GM23338 (cell line): ENCODE measurements around the gene CERS2. TPM values are rescaled to one million over a fixed set of nuclear protein-coding genes. Genes with fewer than 3 reads are reported as not detected.

ENCODE experiments used
- ATAC-seq: fragments of 200-7000 bp; cut with Tn5 transposase; 3 replicates; pipeline ENCODE4 v1.9.1; 2020
- DNase-seq: peaks from one replicate; pipeline ENCODE4 v3.0.0-alpha.2; 2015; ENCODE audit warnings: low spot score
- H2AFZ ChIP-seq: fragments of 200-600 bp; sonication (generic); 2 replicates; pipeline ENCODE4 v1.8.0; 2016; ENCODE audit warnings: antibody characterized with exemption, mild to moderate bottlenecking, moderate library complexity
- H3F3A ChIP-seq: fragments of 200-600 bp; sonication (generic); replicated peaks from 2 replicates; pipeline ENCODE4 v1.8.0; 2017; ENCODE audit warnings: antibody characterized with exemption, mixed run types, low read depth
- H3K27ac ChIP-seq: fragments of 200-600 bp; sonication (generic); 2 replicates; pipeline ENCODE4 v1.6.1; 2016; ENCODE audit warnings: low read depth
- H3K27me3 ChIP-seq: fragments of 200-600 bp; sonication (generic); 2 replicates; pipeline ENCODE4 v1.8.0; 2016; ENCODE audit warnings: mild to moderate bottlenecking, mixed run types, moderate library complexity; ENCODE audit not compliant: insufficient read depth
- H3K36me3 ChIP-seq: fragments of 200-600 bp; sonication (generic); 2 replicates; pipeline ENCODE4 v1.8.0; 2016; ENCODE audit warnings: mild to moderate bottlenecking; ENCODE audit not compliant: insufficient read depth
- H3K4me1 ChIP-seq: fragments of 200-600 bp; sonication (generic); 2 replicates; pipeline ENCODE4 v1.8.0; 2016; ENCODE audit warnings: mild to moderate bottlenecking, moderate library complexity; ENCODE audit not compliant: insufficient read depth
- H3K4me2 ChIP-seq: fragments of 200-600 bp; sonication (generic); 2 replicates; pipeline ENCODE4 v1.7.1; 2017; ENCODE audit warnings: mixed run types
- H3K4me3 ChIP-seq: fragments of 200-600 bp; sonication (generic); 2 replicates; pipeline ENCODE4 v1.6.1; 2016; ENCODE audit warnings: mixed run types
- H3K79me2 ChIP-seq: fragments of 200-600 bp; sonication (generic); replicated peaks from 2 replicates; pipeline ENCODE4 v1.8.0; 2017; ENCODE audit warnings: mild to moderate bottlenecking; ENCODE audit not compliant: insufficient read depth
- H3K9me2 ChIP-seq: fragments of 200-600 bp; sonication (generic); 2 replicates; pipeline ENCODE4 v1.8.0; 2017; ENCODE audit not compliant: insufficient read depth
- H4K20me1 ChIP-seq: fragments of 200-600 bp; sonication (generic); replicated peaks from 2 replicates; pipeline ENCODE4 v1.8.0; 2017; ENCODE audit warnings: mild to moderate bottlenecking; ENCODE audit not compliant: insufficient read depth
- H3K27ac Mint-ChIP-seq: 2 replicates; pipeline ENCODE4 v1.8.0; 2020; ENCODE audit warnings: inconsistent platforms, mild to moderate bottlenecking, moderate library complexity, mixed read lengths
- H3K27me3 Mint-ChIP-seq: 3 replicates; pipeline ENCODE4 v1.8.0; 2022; ENCODE audit warnings: low read depth, mild to moderate bottlenecking, moderate library complexity, mixed read lengths, inconsistent platforms; ENCODE audit not compliant: insufficient read depth, poor library complexity
- H3K36me3 Mint-ChIP-seq: 3 replicates; pipeline ENCODE4 v1.8.0; 2021; ENCODE audit warnings: low read depth, mild to moderate bottlenecking, inconsistent platforms, moderate library complexity, mixed read lengths
- H3K4me1 Mint-ChIP-seq: 3 replicates; pipeline ENCODE4 v1.8.0; 2020; ENCODE audit warnings: mild to moderate bottlenecking, inconsistent platforms, mixed read lengths
- H3K4me3 Mint-ChIP-seq: 3 replicates; pipeline ENCODE4 v1.8.0; 2021; ENCODE audit warnings: moderate library complexity, mild to moderate bottlenecking, inconsistent platforms, mixed read lengths
- H3K9me3 Mint-ChIP-seq: 3 replicates; pipeline ENCODE4 v1.8.0; 2020; ENCODE audit warnings: moderate library complexity, mild to moderate bottlenecking, inconsistent platforms, mixed read lengths
- CREB1 ChIP-seq: fragments of 250-450 bp; sonication (Bioruptor Pico); IDR thresholded peaks from 2 replicates; pipeline ENCODE4 v1.5.0; 2020; ENCODE audit warnings: low read depth, mild to moderate bottlenecking, moderate library complexity
- ETS1 ChIP-seq: IDR thresholded peaks from 2 replicates; pipeline ENCODE4 v1.6.1; 2016; ENCODE audit warnings: antibody characterized with exemption
- EZH2 ChIP-seq: fragments of 200-600 bp; sonication (generic); IDR thresholded peaks from one replicate; pipeline ENCODE4 v1.8.0; 2017; ENCODE audit warnings: antibody characterized with exemption, mild to moderate bottlenecking, low read depth; ENCODE audit not compliant: unreplicated experiment
- EZH2phosphoT487 ChIP-seq: fragments of 200-600 bp; sonication (generic); IDR thresholded peaks from one replicate; pipeline ENCODE4 v1.8.1; 2018; ENCODE audit warnings: antibody characterized with exemption; ENCODE audit not compliant: unreplicated experiment
- JUNB ChIP-seq: IDR thresholded peaks from one replicate; pipeline ENCODE4 v1.6.1; 2016; ENCODE audit warnings: antibody characterized with exemption; ENCODE audit not compliant: unreplicated experiment
- POLR2AphosphoS5 ChIP-seq: IDR thresholded peaks from 2 replicates; pipeline ENCODE4 v1.6.1; 2016; ENCODE audit warnings: antibody characterized with exemption, low read depth
- REST ChIP-seq: IDR thresholded peaks from one replicate; pipeline ENCODE4 v1.6.1; 2018; ENCODE audit warnings: antibody characterized with exemption; ENCODE audit not compliant: unreplicated experiment
- ZNF462 ChIP-seq: fragments of 250-450 bp; sonication (Bioruptor Pico); IDR thresholded peaks from 2 replicates; pipeline ENCODE4 v1.5.0; 2020; ENCODE audit warnings: mild to moderate bottlenecking, moderate library complexity
- polyA plus RNA-seq: library from polyadenylated mRNA; unstranded; fragments of >200 nt; fragmentation: Nextera tagmentation; extraction: Ambion mirVana; gene quantifications from 2 replicates; pipeline ENCODE4 v1.2.1, GENCODE V29; 2016
- total RNA-seq: library from RNA; depleted of rRNA; stranded (reverse); fragments of >200 nt; shearing (Covaris generic); gene quantifications from 2 replicates; pipeline ENCODE4 v1.2.3, GENCODE V29; 2014

Gene CERS2
- total and polyA plus RNA-seq, 2 experiments from 2014 or later = 83.3 to 120 TPM

GRCh38 chr1:150981177-150981804 is 6.7 kb upstream of the CERS2 start:
- H3K4me1 ChIP-seq = peaks cover 45% of the 10 kb centered on the region
- no peaks in the 10 kb centered on the region for H3K36me3 ChIP-seq
- no peaks in the 10 kb centered on the region for H3K27me3 ChIP-seq
- H3K9me2 ChIP-seq = no peaks in the 10 kb centered on the region
- Mint-ChIP-seq H3K4me1 (peaks cover 47% of the 10 kb centered on the region), H3K27me3 (peaks cover 11% of the 10 kb centered on the region), H3K4me3 (peak overlapping the region; percentile 36; the same call in 2 of the 3 replicates), H3K36me3 (no peaks in the 10 kb centered on the region; the same call in 2 of the 3 replicates), H3K9me3 (peaks cover 4% of the 10 kb centered on the region; the same call in 1 of the 3 replicates), H3K27ac (peak overlapping the region; percentile 90)
- no peak for TF ChIP-seq ETS1
- no peak for TF ChIP-seq EZH2
- no peak for TF ChIP-seq EZH2phosphoT487
- no peak for TF ChIP-seq REST
- peak; percentile 70 for TF ChIP-seq ZNF462
- no peak for TF ChIP-seq JUNB
- TF ChIP-seq POLR2AphosphoS5 = peak; percentile 68
- TF ChIP-seq CREB1 (CRISPR knock-in tag) = no peak
- H3K4me2 ChIP-seq = peak overlapping the region; percentile 75
- H3F3A ChIP-seq = peaks cover 16% of the 10 kb centered on the region
- no peaks in the 10 kb centered on the region for H4K20me1 ChIP-seq
- peak; percentile 92 for DNase-seq
- peak overlapping the region; percentile 70 for H2AFZ ChIP-seq
- no peaks in the 10 kb centered on the region for H3K79me2 ChIP-seq
- peak overlapping the region; percentile 30 for H3K4me3 ChIP-seq
- peak overlapping the region; percentile 93 for H3K27ac ChIP-seq
- ATAC-seq = peak; percentile 83
